Measurements from ENCODE around the gene BRICD5.
"Not testable (repeated sequence)": the region's sequence is repeated elsewhere in the genome, so short reads cannot be mapped to it uniquely, and the experiment has no call there.

BRICD5 gene

DNA sequence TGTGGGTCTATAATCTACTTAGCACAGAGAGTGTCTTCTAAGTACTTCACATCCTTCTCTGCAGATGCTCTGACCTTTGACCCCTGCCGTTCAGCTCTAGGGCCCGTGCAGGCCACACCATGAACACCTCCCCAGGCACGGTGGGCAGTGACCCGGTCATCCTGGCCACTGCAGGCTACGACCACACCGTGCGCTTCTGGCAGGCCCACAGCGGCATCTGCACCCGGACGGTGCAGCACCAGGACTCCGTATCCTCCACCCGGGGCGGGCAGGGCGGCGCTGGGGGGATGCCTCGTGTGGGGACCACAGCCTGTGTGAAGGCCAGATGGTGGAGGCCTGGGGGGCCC lies 4.7 kb downstream of the BRICD5 start:
- in situ Hi-C loops (cut with HindIII; ENCODE audit: low sequenced_read_pairs): no loop called here
- DNase-seq (ENCODE audit: low read depth, low spot score): no peak

DNA sequence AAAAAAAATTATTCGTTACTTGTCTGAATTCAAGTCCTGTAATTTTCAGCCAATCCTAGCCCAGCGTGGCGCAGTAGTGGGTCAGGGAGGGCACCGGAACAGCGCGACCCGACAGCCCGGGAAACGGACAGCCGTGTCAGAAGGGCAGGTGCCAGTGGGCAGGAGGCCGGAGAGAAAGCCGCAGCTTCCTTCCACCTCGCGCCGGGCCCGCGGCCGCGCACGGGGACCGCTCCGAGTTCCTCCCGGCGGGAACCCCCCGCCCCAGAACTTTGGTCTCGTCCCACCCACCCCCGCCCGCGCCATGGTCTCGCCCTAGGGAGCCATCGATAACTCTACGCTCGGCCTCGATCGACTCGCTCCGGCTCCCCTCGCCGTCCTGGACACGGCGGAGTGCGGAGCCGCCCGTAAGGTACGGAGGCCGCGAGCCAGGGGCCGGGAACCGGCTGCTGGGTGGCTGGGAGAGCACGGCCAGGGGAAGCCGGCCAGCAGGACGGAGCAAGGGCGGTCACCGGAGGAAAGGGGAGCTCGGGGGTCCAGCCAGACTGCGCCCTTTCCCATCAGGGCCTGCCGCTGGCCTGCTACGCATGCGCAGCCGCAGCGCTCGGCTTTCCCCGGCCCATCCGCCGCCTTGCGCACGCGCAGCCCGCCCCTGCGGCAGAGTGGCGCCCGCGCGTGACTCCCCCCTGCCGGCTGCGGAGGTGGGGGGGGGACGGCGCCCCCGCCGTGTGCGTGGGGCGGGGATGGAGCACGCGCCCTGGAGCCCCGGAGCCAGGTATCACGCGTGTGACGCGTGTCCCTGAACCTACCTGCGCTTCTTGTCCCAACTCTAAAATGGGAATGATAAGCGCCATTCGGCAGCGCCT lies 5.3 kb downstream of the BRICD5 start, which contains the start of gene MLST8:
Gene MLST8, plus strand, starts transcription at position 351 of the 863 bp plus-strand sequence. CDS start 632 bp downstream, outside the sequence.
- in situ Hi-C loops (cut with HindIII; ENCODE audit: low sequenced_read_pairs): no loop called here
- TF ChIP-seq, protein P1, sequence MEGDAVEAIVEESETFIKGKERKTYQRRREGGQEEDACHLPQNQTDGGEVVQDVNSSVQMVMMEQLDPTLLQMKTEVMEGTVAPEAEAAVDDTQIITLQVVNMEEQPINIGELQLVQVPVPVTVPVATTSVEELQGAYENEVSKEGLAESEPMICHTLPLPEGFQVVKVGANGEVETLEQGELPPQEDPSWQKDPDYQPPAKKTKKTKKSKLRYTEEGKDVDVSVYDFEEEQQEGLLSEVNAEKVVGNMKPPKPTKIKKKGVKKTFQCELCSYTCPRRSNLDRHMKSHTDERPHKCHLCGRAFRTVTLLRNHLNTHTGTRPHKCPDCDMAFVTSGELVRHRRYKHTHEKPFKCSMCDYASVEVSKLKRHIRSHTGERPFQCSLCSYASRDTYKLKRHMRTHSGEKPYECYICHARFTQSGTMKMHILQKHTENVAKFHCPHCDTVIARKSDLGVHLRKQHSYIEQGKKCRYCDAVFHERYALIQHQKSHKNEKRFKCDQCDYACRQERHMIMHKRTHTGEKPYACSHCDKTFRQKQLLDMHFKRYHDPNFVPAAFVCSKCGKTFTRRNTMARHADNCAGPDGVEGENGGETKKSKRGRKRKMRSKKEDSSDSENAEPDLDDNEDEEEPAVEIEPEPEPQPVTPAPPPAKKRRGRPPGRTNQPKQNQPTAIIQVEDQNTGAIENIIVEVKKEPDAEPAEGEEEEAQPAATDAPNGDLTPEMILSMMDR (IDR thresholded peaks at IDR 0.05; ENCODE audit: low read depth, low read length): no peak
- peak; percentile 89 for DNase-seq (ENCODE audit: low read depth, low spot score)
- peak within 1 kb of the TSS; percentile 80 for H3K4me3 ChIP-seq (ENCODE audit: low read depth, low read length)

More for the DNA sequence above, 4.7 kb downstream of the BRICD5 start:
- peak overlapping the region; percentile 80 for H3K4me3 ChIP-seq (ENCODE audit: low read depth, low read length)
- TF ChIP-seq, protein P1 (IDR thresholded peaks at IDR 0.05; ENCODE audit: low read depth, low read length): no peak

DNA sequence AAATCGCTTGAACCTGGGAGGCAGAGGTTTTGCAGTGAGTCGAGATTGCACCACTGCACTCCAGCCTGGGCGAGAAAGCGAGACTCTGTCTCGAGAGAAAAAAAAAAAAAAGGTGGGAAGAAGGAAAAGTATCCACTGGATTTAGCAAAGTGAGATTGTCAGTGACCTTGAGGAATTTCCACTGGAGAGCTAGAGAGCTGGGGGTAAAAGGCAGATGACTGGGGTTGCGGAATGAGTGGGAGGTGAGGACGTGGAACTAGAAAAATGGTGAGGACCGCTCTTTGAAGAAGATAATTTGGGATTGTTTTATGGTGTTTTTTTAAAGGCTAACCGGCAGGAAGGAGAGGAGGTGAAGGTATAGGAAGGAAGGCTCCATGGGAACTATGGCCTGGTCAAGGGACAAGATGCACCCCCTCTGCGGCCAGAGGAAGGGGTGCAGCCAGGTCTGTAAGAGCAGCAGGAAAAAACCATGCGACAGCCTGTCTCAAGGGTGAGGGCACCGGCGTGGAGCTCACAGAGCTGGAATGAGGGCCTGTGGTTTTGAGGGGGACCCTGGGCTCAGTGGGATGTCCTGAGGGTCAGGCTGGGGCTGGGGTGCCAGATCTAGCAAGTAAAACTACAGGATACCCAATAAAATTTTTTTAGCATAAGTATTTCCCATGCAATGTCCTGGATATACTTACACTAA lies 6.1 kb downstream of the BRICD5 start:
- in situ Hi-C loops (cut with HindIII; ENCODE audit: low sequenced_read_pairs): no loop called here
- TF ChIP-seq, protein P1 (IDR thresholded peaks at IDR 0.05; ENCODE audit: low read depth, low read length): no peak
- H3K4me3 ChIP-seq (ENCODE audit: low read depth, low read length): peak overlapping the region; percentile 80
- DNase-seq (ENCODE audit: low read depth, low spot score): no peak

DNA sequence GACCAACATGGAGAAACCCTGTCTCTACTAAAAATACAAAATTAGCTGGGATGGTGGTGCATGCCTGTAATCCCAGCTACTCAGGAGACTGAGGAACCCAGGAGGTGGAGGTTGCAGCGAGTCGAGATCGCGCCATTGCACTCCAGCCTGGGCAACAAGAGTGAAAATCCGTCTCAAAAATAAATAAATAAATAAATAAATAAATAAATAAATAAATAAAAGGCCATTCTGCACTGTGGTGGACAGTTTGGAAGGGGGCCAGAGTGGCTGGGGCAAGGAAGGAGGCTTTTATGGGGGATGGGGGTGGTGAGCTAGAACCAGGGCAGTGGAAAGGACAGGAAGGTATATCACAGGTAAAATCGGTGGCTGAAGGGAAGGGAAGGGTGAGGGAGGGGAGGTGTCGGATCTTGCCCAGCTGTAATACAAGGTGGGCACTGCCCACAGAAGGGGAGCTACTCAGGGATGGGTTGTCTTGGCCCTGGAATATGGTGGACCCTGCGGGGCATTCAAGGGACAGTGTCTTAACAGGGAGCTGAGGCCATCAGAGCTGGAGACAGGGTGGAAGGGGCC lies 7.5 kb downstream of the BRICD5 start:
- DNase-seq (ENCODE audit: low read depth, low spot score); in situ Hi-C loops (cut with HindIII; ENCODE audit: low sequenced_read_pairs); H3K4me3 ChIP-seq (ENCODE audit: low read depth, low read length): not testable (repeated sequence)

DNA sequence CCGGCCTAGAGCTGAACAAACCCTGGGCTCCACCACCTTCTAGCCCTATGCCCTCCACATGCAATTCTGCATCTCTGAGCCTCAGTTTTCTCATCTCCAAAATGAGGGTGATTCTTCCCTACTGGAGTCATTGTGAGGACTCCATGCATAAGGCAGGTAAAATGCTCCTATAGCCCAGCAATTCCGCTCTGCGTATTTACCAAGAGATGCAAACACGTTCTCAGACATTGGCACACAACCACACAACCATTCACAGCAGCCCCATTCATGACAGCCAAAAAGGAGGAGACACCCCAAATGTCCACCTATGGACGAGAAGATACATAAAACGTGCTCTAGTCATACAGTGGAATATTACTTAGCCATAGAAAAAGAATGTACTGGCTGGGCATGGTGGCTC lies 10.3 kb downstream of the BRICD5 start:
- H3K4me3 ChIP-seq (ENCODE audit: low read depth, low read length): no peak overlapping the region
- DNase-seq (ENCODE audit: low read depth, low spot score): no peak
- TF ChIP-seq, protein P1 (IDR thresholded peaks at IDR 0.05; ENCODE audit: low read depth, low read length): no peak
- in situ Hi-C loops (cut with HindIII; ENCODE audit: low sequenced_read_pairs): no loop called here

DNA sequence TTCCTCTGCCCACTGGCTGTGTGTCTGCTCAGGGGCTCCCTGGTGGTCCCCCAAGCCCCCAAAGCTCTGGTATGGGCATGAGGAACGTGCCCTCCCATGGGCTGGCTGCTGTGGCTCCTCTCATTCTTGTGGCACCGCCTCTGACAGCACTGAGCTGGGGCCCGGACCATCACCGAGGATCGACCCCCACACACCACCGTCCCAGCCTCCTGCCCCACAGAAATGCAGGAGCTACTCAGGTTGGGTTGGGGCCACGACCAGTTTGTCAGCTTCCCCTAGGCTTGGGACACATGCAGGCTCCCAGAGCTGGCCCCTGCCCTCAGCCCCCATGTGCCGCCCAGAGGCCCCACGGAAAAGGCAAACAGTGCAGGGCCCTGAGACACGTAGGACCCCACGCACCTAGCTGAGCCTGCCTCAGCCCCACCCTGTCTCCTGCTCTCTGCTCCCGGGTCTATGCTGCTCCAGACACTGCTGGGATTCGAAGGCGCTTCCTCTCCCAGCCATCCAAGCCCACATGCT lies 11.0 kb downstream of the BRICD5 start:
- no peak for DNase-seq (ENCODE audit: low read depth, low spot score)
- H3K4me3 ChIP-seq (ENCODE audit: low read depth, low read length): no peak overlapping the region
- in situ Hi-C loops (cut with HindIII; ENCODE audit: low sequenced_read_pairs): no loop called here
- TF ChIP-seq, protein P1 (IDR thresholded peaks at IDR 0.05; ENCODE audit: low read depth, low read length): no peak

Measured in astrocyte of the spinal cord (primary cell).